AG09309 (cell line): ENCODE measurements around the gene SLC12A7.

Source experiments
- DNase-seq: peaks from one replicate; pipeline ENCODE4 v3.0.0-alpha.2; 2010; ENCODE audit warnings: low read depth
- H3K4me3 ChIP-seq: 2 replicates; pipeline ENCODE4 v1.5.1; 2011; ENCODE audit warnings: mild to moderate bottlenecking, low read depth, low read length, moderate library complexity; ENCODE audit not compliant: control insufficient read depth
- TF ChIP-seq, protein P1 (sequence below): IDR thresholded peaks from 2 replicates; pipeline ENCODE4 v1.5.1; 2011; ENCODE audit warnings: mild to moderate bottlenecking, low read depth, low read length, inconsistent platforms; ENCODE audit not compliant: insufficient read depth, control insufficient read depth; ENCODE audit errors: missing control alignments

SLC12A7 gene

DNA sequence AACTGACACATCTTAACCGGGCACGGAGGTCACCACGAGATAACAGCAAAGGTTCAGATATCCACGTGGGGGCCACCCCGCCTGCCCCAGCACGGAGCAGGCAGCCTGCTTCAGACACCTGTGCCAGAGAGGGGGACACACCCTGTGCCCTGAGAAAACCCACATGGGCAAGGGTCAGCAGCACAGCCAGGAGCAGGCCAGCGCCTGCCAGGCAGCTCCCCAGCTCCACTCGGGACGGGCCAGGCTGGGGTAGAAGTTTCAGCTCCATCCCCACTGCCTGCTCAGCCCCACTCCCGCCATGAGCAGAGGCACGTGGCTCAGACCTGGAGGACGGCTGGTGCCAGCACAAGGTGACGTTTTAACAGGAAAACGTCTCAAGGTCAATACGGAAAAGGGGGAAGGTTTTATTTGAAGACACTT lies 22.2 kb downstream of the SLC12A7 start:
- TF ChIP-seq, protein P1, sequence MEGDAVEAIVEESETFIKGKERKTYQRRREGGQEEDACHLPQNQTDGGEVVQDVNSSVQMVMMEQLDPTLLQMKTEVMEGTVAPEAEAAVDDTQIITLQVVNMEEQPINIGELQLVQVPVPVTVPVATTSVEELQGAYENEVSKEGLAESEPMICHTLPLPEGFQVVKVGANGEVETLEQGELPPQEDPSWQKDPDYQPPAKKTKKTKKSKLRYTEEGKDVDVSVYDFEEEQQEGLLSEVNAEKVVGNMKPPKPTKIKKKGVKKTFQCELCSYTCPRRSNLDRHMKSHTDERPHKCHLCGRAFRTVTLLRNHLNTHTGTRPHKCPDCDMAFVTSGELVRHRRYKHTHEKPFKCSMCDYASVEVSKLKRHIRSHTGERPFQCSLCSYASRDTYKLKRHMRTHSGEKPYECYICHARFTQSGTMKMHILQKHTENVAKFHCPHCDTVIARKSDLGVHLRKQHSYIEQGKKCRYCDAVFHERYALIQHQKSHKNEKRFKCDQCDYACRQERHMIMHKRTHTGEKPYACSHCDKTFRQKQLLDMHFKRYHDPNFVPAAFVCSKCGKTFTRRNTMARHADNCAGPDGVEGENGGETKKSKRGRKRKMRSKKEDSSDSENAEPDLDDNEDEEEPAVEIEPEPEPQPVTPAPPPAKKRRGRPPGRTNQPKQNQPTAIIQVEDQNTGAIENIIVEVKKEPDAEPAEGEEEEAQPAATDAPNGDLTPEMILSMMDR, result no peak
- no peak overlapping the region for H3K4me3 ChIP-seq
- no peak for DNase-seq

DNA sequence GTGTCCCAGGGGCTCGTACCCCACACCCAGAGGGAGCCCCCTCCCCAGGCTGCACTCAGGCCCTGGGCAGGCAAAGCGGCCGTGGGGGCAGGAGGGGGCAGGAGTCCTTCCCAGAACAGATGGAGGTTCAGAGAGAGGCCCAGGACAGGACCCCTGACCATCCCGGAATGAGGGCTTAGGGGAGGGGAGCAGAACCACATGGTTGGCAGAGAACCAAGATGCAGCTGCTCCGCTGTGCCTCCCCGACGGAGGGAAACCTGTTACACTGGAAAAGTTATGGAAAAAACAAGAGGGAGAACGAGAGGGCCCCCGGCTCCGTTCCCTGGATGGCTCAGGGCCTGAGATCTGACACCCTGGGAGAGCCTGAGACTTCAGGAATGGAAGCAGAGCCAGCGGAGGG lies 22.7 kb downstream of the SLC12A7 start:
- TF ChIP-seq, protein P1, result no peak
- no peak for DNase-seq
- H3K4me3 ChIP-seq, result no peak overlapping the region

DNA sequence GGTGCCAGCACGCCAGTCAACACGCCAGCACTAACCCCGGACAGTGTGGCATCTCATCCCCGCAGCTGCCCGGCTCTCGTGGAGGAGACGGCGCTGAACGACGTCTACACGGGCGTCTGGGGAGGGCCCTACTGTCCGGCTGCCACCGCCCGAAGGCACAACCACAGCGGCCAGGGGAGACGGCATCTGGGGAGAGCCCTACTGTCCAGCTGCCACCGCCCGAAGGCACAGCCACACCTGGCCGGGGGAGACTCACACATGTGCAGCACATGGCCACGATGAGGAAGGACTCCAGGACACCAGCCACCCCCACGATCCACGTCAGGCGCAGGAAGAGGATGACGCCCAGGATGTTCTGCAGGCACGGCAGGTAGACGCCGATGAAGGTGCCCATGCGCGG lies 23.1 kb downstream of the SLC12A7 start:
- H3K4me3 ChIP-seq, result no peak overlapping the region
- DNase-seq, result no peak
- TF ChIP-seq, protein P1, result no peak

DNA sequence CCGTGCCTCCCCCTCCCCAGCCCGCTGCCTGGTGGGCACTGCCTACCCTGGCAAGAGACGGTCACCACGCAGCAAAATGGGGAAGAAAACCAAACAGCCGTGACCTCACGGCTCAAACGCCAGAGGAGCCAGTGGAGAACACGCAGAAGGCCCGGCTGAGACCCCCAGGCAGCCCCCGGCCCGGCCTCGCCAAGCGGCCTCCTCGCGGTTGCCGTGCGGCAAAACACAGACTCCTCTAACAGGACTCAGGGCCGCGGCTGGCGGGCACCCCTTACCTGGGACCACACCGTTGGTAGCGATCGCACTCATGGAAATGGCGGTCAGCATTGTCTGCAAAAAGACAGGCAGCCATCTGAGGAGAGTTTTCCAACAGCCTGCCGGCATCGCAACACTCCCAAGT lies 23.8 kb downstream of the SLC12A7 start:
- DNase-seq, result no peak
- TF ChIP-seq, protein P1, result no peak
- H3K4me3 ChIP-seq, result no peak overlapping the region

DNA sequence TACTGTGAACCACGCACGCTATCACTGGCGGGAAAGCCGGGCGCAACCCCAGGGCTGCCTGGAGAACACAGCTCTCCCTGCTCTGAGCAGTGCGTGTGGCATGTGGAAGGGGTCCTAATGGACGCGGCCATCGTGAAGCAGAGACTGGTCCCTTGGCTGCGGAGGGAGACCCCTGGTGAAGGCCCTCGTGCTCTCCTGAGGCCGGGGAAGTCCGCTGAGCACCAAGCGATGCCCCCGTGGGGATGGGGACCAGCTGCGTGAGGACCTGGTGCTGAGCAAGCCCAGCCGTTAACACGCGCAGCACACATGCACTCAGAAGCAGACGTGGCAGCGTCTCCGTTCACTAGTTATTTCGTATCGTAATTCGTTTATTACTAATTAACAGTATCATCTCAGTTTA lies 24.4 kb downstream of the SLC12A7 start:
- no peak overlapping the region for H3K4me3 ChIP-seq
- TF ChIP-seq, protein P1, result no peak
- no peak for DNase-seq

DNA sequence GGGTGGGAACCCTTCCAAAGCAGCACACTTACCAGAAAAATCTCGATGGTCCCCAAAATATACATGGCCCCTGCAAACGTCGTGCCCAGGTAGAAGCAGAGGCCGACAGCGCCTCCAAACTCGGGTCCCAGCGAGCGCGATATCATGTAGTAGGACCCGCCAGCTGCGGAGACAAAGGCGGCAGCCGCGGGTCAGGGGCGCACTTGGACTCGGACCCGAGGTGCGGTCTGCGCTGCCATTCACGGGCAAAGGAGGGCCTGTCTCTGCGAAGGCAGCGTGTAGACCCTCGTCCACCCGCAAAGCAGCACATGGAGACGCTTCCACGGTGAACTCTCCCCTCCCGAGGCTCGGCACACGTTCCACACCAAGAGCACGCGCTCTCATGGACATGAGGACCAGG lies 25.0 kb downstream of the SLC12A7 start:
- TF ChIP-seq, protein P1, result no peak
- DNase-seq, result no peak
- H3K4me3 ChIP-seq, result no peak overlapping the region

DNA sequence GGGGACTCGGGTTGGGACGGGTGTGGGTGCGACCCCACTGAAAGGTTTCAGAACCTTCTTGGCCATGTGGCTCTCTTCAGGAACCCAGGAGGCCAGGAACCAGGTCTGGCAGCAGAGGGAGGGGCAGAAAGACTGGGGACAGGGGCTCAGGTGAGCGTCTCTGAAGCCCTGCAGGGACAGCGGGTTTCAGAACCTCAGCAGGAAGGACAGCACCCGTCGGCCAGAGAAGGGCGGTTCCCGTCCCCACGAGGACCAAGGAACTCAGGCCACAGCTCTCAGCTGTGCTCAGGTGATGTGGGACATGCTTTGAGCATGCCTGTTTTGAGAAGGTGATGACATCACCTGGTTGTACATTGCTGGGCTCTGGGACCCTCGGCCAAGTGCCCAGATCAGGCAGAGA lies 25.7 kb downstream of the SLC12A7 start:
- no peak for DNase-seq
- TF ChIP-seq, protein P1, result no peak
- no peak overlapping the region for H3K4me3 ChIP-seq
